GM12864 (cell line): ENCODE data around the gene SYCE3.

Source experiments
- DNase-seq: peaks from one replicate; pipeline ENCODE4 v3.0.0-alpha.2; 2011; ENCODE audit warnings: low read depth
- H3K4me3 ChIP-seq: 2 replicates; pipeline ENCODE4 v1.5.1; 2011; ENCODE audit warnings: mild to moderate bottlenecking, low read depth, low read length, control low read depth
- TF ChIP-seq, protein P1 (sequence below): IDR thresholded peaks from 2 replicates; pipeline ENCODE4 v1.5.1; 2011; ENCODE audit warnings: low read depth, mild to moderate bottlenecking, moderate library complexity, low read length, control low read depth, inconsistent platforms; ENCODE audit errors: missing control alignments

SYCE3 gene

DNA sequence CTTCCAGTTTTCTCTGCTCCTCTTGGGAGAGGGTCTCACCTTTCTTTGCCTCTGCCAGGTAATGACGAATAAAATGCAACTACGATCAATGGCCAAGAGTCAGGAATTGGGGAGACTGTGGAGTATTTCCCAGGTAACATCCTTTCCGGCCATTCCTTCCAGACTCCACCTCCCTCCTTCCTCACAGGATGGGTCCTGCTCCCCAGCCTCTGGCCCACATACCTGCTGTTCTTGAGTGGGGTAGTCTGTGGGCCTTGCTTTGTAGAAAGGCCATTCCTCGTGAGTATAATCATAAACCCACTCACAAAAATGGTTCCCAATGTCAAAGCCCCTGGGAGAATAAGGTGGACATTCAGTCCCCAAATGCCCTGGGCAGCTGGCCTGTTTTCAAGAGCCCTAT, 17.0 kb upstream of the SYCE3 start:
- no peak for DNase-seq
- TF ChIP-seq, protein P1, sequence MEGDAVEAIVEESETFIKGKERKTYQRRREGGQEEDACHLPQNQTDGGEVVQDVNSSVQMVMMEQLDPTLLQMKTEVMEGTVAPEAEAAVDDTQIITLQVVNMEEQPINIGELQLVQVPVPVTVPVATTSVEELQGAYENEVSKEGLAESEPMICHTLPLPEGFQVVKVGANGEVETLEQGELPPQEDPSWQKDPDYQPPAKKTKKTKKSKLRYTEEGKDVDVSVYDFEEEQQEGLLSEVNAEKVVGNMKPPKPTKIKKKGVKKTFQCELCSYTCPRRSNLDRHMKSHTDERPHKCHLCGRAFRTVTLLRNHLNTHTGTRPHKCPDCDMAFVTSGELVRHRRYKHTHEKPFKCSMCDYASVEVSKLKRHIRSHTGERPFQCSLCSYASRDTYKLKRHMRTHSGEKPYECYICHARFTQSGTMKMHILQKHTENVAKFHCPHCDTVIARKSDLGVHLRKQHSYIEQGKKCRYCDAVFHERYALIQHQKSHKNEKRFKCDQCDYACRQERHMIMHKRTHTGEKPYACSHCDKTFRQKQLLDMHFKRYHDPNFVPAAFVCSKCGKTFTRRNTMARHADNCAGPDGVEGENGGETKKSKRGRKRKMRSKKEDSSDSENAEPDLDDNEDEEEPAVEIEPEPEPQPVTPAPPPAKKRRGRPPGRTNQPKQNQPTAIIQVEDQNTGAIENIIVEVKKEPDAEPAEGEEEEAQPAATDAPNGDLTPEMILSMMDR: no peak
- no peak overlapping the region for H3K4me3 ChIP-seq

DNA sequence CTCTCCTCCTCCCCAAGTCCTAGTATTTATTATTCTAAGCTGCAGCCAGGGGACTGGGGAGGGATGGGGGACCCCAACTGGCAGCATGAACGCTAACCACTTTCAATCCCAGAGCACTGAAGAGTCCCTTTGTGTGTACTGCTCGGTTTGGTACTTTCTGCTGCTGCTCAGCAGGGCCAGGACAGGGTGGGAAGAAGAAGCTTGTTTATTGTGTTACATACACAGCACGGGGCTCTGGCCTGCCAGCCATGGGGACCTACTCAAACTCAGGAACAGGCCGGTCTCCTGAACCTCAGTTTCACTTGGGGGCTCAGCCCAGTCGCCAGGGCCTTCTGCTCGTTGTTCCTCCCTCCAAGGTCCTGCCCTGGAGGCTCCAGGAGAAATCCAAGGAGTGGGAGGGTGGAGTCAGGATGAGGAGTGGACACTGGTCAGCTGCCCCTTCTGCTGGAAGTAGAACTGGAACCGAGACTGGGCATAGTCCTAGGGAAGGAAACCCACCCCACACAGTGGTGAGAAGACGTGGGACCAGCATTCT, 16.1 kb upstream of the SYCE3 start:
- no peak overlapping the region for H3K4me3 ChIP-seq
- no peak for DNase-seq
- TF ChIP-seq, protein P1: no peak

DNA sequence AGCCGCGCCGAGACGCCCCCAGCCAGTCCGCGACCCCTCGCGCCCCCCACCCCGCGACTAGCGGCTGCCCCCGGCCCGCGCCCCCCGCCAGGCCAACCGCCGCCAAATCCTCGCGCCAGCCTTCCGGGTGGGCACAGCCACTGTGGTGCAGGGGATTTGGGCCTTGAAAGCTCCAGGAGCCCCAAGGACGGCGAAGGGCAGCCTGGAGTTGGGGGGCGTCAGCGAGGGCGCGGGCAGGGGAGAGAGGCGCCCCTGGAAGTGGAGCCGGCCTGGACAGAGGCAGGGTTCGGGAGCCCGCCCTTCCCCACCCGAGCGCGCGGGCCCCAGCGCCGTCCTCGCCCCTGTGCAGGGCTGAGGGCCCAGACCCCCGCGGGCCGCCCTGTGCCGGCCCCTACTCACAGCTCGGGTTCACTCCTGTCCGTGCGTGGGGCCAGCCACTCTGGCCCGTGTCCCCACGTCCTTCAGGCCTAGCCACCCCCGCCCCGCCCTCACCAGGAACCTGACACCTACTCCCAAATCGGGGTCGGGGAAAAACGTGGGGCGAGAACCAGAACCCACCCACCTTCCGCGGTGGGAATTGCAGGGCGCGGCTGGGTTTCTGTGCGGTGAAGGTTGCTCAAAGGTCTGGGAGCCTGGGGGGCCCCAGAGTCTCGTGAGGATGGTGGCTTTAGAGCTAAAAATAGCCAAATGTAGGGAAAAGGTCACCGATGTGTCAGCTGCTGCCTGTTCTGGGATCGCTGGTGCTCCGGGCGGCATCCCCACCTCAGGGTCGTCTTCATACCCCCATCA, 15.5 kb upstream of the SYCE3 start, which contains the start of gene CPT1B:
CPT1B (minus strand) TSS at position 441 of the 789 bp plus-strand sequence. CDS start 512 bp downstream, outside the sequence.
- no peak for DNase-seq
- no peak within 1 kb of the TSS for H3K4me3 ChIP-seq
- TF ChIP-seq, protein P1: no peak

DNA sequence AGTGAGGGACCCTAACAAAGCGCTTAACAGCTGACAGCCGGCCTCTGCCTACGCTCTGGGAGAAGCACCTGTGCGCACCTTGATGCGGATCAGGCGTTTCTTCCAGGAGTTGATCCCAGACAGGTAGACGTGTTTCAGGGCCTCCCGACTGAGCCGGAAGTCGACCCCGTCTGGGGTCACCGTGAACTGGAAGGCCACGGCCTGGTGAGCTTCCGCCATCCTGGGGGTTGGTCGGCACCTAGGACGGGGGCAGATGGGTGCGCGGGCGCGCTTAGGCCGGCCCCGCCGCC, 14.9 kb upstream of the SYCE3 start:
- no peak for DNase-seq

DNA sequence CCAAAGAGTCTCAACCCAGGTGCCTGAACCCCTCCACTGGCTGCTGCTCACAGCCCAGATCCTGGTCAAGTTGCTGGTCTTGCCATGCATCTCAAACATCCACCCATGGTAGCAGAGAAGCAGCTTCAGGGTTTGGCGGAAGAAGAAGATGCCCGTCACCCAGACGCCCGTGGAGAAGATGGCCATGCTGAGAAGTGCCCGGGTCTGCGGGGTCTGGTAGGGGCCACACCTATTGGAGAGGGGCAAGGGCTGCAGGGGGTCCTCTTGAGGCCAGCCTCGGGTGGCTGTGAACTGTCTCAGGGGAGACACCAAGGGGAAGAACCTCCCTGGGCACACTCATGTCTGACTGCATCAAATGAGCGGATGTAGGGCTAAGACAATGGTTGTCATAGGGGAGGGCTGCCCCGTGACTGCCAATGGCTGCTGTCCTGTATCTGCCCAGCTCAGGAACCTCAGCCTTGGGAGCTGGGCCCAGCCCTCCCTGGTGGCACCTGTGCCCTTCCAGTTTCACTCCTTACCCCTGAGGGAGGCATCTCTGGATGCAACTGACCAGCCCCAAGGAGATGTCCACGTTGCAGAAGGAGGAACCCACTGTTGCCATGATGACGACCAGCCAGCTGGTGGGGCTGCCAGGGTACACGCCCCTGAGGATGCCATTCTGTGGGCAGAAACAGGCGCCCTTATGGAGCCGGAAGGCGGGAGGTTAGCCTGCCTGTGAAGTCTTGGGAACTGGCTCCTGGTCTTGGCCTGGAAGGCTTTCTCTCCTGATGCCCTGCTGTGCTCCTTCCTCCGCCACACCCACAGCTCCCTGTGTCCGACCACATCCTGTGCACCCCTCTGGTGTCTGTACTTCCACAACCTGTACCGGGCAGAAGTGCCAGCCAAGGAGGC, 14.3 kb upstream of the SYCE3 start:
- H3K4me3 ChIP-seq: no peak overlapping the region
- TF ChIP-seq, protein P1: no peak
- DNase-seq: no peak

More for the DNA sequence above, 14.9 kb upstream of the SYCE3 start:
- TF ChIP-seq, protein P1: no peak
- no peak overlapping the region for H3K4me3 ChIP-seq

DNA sequence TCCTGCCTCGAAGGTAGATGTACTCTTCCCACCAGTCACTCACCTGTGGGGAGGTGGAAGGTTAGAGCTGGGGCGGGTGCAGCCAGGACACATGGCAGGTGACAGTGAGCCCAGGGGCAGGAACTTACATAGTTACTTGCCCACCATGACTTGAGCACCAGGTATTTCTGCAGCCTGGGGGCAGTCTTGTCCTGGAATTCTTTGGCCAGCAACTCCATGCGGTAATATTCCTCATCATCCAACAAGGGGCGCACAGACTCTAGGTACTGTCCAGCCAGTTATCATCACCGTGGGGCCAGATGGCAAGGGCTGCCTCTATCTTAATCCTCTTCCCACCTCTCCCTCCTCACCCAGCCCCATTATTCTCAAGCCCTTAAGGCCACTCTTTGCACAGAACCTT, 13.4 kb upstream of the SYCE3 start:
- TF ChIP-seq, protein P1: no peak
- no peak overlapping the region for H3K4me3 ChIP-seq
- DNase-seq: no peak
